Cardiac fibroblast (primary cell): Measurements from ENCODE around the gene ZFYVE9.

Experiments
- DNase-seq, 2 donors: peaks; one replicate each; pipeline versions ENCODE4 v3.0.0 to v3.0.0-alpha.2; 2010; ENCODE audit warnings: low read depth in 2 of 2
- H3K4me3 ChIP-seq, 2 donors: replicated peaks in 1 of 2; 1 replicate in 1 of 2; 2 replicates in 1 of 2; pipeline ENCODE4 v1.5.1; 2011; ENCODE audit warnings: low read depth in 2 of 2, low read length in 2 of 2, mild to moderate bottlenecking in 2 of 2, moderate library complexity in 1 of 2
- CTCF ChIP-seq: IDR thresholded peaks from one replicate; pipeline ENCODE4 v1.5.1; 2011; ENCODE audit warnings: low read depth, mild to moderate bottlenecking, low read length, inconsistent platforms

The ZFYVE9 gene

DNA sequence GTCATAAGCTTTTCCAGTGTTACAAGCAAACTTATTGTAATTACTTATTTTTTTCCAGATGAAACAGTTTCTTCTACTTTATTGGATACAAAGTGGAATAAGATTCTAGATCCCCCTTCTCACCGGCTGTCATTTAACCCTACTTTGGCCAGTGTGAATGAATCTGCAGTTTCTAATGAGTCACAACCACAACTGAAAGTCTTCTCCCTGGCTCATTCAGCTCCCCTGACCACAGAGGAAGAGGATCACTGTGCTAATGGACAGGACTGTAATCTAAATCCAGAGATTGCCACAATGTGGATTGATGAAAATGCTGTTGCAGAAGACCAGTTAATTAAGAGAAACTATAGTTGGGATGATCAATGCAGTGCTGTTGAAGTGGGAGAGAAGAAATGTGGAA lies 95.5 kb downstream of the ZFYVE9 start:
- no peak overlapping the region for H3K4me3 ChIP-seq
- no peak for TF ChIP-seq CTCF
- peak; percentile 27 to 59 for DNase-seq

DNA sequence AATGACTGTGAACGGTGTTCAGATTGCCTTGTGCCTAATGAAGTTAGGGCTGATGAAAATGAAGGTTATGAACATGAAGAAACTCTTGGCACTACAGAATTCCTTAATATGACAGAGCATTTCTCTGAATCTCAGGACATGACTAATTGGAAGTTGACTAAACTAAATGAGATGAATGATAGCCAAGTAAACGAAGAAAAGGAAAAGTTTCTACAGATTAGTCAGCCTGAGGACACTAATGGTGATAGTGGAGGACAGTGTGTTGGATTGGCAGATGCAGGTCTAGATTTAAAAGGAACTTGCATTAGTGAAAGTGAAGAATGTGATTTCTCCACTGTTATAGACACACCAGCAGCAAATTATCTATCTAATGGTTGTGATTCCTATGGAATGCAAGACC lies 96.6 kb downstream of the ZFYVE9 start:
- no peak for TF ChIP-seq CTCF
- peak; percentile 32 to 68 for DNase-seq
- no peak overlapping the region for H3K4me3 ChIP-seq

GRCh38 chr1:52238887-52239707 lies 97.2 kb downstream of the ZFYVE9 start:
- no peak overlapping the region for H3K4me3 ChIP-seq
- peak; percentile 12 to 32 for DNase-seq
- no peak for TF ChIP-seq CTCF

- TF ChIP-seq CTCF: no peak
- DNase-seq: no peak
- no peak overlapping the region for H3K4me3 ChIP-seq
These were observed 97.8 kb downstream of the ZFYVE9 start for GRCh38 chr1:52239708-52240001.

- TF ChIP-seq CTCF: no peak
- no peak for DNase-seq
- no peak overlapping the region for H3K4me3 ChIP-seq
These were observed 98.8 kb downstream of the ZFYVE9 start for GRCh38 chr1:52240592-52241210.

- no peak overlapping the region for H3K4me3 ChIP-seq
- TF ChIP-seq CTCF: no peak
- no peak for DNase-seq
These were observed 101.5 kb downstream of the ZFYVE9 start for GRCh38 chr1:52243221-52243987.
